ENCODE data around the gene IKBKE.
A peak's percentile ranks its signal among the peaks of the same experiment; 100 is the strongest.

IKBKE gene

DNA sequence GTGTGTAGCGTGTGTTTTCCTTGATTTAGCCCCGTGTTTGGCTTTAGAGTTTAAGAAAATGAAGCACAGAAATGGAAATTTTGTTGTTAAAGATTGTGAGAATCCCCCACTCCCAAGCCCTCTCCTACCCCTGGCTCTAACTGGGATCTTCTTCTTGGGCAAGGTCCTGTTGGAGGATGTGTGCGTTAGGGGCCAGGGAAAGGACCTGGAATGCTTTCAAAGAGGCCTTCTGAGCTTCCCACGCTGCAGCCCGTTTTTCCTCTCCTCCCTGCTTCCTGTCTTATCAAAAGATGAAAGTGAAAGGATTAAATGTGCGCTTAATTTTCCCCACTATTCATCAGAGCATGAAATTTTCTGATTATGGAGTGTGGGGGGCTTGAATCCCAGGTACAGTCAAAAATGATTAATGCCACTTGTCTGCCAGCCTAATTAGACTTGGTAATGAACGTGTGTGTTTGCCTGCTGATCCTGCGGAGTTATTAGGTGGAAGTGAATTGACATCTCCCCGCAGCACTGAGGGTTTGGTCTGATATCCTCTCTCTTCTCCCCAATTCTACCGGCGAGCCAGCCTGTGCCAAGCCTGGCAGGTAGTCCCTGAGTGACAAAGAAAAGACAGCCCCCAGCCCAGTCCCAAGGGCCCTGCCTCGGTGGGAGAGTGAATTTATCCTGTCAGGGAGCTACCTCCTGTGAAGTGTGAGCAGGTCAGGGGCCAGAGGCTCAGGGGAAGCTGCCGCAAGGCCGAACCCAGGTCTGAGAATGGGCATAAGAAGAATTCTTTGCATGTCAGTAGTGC, 42.0 kb downstream of the IKBKE start:
- DNase-seq (ENCODE audit: low spot score) = no peak

DNA sequence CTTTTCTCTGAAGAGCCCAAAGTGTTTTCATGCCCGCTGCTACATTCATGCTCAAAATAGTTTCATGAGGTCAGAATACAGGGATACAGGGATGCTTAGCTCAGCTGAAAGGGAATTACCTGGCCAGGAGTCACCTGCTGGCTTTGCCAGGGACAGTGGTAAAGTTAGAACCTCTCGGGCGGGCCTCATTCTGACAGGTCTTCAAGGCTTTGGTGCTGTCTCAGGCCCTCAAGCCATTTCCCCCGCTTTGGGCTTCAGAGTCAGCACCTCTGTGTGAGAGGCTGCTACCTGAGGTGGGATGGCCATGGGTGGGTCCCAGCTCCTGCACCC, 42.5 kb downstream of the IKBKE start:
- DNase-seq (ENCODE audit: low spot score) = no peak

DNA sequence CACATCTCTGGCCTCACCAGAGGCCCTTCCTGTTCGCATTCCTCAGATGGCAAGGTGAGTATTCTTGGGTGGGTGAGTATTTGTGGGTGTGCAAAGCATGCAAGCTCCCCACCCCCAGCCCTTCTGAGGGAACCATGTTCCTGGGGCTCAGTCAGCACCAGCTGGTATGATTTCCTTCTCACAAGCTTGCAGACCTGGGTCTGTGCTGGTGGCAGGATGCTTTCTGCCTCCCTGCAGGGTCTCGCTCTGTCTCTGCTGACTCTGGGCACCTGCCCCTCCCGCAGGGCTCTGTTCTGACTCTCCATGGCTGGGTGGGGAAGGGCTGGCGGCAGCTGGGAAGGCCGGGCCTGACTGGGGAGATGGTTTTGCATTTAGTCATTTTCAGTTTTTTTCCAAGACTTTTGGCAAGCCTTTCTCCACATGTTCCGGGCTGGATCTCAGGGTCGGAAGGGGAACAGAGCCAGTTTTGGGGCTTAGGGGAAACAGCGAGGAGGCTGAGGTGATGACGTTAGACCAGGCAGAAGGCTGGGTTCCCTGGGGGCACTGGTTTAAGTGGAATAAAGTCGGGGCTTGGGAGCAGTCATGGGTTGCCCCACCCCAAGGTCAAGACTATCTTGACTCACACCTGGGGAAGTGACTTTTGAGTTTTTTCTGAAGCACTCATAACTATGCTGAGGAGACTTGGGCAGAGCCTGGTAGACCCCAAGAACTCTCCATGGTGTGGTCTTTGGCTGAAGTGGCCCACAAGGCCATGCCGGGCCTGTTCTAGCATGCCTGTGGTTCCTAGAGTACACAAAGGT, 43.2 kb downstream of the IKBKE start:
- DNase-seq (ENCODE audit: low spot score) = peak; percentile 61

DNA sequence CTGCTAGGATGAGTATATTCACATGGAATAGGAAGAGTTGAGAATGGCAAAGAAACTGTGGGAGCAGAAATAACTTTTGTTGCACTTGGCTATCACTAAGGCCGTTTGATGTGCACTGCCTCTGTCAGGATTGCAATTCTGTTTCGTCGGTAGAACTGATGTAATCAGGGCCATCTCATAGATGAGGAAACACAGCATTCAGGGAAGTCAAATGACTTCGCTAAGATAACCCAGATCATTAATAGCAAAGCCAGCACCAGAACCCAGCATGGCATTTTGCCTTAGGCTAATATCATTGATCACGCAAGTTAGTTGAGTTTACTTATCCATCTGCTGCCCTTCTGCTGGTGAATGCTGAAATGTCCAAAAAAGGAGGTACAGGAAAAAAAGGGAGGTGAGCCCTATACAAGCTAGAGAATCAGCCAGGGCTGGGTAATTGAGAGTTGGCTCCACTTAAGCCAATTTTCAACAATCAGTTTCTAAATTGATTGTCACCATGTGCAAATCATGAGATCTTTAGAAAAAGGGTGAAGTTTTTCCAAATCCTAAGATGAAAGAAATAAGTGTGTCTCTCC, 44.6 kb downstream of the IKBKE start:
- DNase-seq (ENCODE audit: low spot score) = no peak

DNA sequence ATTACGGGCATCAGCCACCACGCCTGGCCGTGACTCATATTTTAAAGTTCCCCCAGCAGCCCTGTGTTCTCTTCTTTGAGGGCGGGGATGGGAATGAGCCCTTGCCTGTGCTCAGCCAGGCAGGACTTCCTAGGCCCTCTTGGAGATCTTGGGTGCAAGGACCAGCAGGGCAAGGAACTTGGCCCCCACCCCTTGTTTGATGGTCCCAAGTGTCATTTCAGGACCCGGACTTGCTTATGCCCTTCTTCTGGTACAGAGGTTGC, 46.4 kb downstream of the IKBKE start:
- DNase-seq (ENCODE audit: low spot score) = no peak

DNA sequence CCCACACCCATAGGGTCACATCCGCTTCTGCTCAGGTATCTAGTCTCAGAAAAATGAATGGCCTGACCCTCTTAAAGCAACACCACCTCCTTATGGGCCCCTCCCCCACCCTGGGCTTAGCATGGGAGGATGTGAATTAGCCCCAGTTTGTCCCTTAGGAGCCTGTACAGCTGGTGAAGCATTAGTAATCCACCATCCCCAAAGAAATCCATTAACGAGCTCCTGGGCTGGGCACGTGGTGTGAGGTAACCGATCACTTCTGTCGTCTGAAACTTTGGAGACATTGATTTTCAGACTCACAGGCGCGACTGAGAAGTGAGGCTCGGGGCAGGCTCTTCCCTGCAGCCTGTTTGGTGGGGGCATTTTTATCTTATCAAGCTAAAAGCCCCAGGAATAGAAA, 47.5 kb downstream of the IKBKE start:
- DNase-seq (ENCODE audit: low spot score) = no peak

DNA sequence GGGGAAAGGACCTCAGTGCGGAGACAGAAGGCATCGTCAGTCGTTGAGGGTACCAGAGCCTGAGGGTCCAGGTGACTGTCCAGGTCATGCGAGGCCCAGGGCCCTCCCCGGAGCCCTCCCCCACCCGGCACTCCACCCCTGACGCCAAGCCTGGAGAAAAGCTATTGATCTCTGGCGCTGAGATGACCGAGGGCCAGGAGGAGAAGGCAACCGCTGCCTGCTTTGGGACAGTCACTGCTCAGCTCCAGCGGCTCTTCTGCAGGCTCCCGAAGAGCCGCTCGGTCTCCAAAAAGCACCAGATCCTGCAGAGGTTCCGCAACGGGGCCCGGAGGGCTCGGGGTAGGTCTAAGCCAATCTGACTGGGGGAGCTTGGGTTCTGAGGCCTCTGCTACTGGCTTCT, 47.9 kb downstream of the IKBKE start:
- DNase-seq (ENCODE audit: low spot score) = no peak

DNA sequence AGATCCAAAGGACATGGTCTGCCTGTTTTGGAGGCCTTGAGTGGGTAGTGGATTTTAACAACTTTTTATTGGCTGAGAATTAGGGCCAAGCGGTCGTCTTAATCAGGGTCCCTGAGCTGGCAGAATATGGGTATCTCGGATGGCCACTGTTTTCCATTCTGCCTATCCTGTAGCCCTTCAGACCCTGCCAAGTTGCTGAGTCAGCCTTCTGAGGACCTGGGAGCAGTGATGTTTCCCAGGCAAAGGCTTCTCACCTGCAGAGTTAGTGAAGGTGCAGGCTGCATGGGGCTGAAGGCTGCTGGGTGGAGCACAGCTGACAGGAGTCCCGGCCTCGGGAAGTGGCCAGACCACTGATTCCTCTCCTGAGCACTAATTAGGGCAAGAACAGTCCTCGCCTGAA, 48.5 kb downstream of the IKBKE start:
- DNase-seq (ENCODE audit: low spot score) = no peak

DNA sequence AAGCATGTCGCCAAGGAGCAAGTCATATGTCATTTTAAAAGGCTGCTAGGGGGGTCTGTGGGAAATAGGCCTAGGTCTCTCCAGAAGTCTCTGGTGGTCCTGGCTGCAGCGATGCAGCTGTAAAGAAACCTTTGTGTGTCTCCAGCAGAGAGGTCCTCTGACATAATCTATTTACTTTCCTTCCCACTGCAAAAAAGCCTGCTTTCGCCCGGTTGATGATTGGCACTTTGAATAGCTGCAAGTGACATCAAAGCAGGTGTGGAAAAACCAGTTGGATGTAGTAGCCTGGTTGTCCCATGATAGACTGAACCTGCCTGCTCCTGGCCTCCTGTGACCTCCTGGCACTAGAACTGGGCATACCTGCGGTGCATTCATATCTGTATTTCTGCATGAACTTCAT, 50.9 kb downstream of the IKBKE start:
- DNase-seq (ENCODE audit: low spot score) = no peak

DNA sequence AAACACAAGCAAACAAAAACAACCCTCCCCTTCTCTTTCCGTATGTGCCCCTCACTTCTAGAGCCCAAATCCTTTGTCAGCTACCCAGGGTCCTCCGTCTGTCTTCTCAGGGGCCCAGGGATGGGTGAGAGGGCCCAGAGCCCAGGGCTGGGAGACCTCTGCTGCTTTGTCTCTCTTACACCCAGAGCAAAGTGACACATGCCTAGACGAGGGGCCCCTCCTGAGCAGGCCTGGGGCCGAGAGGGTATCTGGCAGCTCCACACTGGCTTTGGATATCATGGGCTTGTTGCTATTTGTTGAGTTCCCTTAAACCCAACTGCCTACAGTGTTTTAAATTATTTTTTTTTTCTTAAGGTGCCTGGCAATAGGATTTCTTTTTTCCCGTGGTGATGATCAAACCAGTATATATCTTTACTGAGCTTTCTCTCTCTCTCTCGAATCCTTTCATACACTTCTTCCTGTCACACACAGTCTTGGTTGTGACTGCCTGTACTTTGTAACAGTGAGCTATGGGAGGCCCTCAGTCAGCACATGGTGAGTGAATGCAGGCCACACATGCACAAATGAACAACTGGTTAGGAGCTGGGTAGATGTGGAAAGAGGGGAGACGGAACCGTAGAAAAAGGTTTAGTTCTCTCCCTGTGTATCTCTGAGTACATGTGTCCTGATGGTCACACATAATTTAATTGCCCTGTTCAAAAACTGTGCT, 51.6 kb downstream of the IKBKE start:
- no peak for DNase-seq (ENCODE audit: low spot score)

DNA sequence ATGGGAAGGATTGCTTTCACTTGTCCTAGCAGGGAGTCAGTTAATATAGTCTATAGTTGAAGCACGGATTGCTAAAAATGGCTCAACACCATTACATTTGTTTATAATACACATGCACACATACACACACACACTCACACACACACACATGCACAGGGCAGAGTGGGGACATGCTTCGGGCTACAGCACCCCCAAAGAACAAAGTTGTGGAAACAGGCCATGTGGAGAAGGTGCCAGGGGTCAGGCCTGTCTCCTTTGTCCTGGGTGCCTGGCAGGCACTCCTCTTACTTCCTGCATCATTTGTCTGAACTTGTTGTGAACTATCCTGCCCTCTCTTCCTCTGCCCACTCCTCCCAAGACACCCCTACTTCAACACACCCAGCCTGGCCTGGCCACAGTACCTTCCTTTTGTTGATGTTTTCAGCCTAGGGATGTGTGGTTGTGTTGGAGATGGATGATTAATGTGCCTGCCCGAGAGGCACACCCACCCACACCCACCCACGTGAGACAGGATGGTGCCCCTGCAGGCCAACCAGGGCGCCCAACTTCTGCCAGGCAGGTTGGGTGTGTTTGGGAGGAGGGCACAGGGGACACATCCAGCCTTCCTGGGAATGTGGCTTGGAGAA, 54.6 kb downstream of the IKBKE start:
- DNase-seq (ENCODE audit: low spot score) = no peak

DNA sequence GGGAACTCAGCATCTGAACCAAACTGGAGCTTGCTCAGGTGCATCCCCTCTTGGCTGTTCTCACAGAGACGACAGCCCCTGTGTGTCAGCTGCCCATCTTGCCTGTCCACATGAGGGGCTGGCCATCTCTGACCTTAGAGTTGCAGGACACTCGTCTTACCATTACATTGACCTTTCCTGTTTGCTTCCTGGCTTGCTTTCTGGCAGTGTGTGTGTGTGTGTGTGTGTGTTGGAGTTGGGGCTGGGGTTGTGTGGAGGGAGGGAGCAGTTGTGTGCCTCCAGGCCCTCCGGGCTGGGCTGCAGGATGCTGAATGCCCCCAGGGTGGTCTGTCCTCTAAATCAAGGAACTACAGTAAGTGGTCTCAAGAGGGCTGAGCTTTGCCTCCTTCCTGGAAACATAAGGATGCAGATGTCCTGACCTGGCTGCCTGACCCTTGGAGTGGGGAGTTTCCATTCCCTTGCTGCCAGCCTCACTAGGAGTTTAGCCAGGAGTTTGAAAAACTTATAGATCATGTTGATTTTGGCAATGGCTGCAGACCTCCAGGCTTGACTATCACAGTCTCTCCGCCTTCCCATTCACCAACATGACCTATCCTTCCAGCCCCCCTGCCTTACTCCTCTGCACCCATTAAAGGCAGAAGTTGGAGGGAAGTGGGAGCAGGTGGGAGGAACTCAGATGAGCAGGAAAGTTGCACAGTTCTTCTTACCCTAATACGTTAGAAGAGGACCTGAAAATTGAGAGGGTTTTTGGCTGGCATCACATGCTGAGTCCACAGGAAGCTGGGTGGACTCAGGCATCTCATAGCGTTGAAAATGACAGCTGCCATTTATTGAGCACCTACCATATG, 56.0 kb downstream of the IKBKE start:
- DNase-seq (ENCODE audit: low spot score) = no peak

DNA sequence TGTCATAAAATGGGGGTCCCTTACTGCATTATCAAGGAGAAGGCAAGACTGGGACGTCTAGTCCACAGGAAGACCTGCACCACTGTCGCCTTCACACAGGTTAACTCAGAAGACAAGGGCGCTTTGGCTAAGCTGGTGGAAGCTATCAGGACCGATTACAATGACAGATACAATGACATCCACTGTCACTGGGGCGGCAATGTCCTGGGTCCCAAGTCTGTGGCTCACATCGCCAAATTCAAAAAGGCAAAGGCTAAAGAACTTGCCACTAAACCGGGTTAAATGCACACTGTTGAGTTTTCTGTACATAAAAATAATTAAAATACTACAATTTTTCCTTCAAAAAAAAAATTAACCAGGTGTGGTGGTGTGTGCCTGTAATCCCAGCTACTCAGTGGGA, 59.1 kb downstream of the IKBKE start:
- no peak for DNase-seq (ENCODE audit: low spot score)

DNA sequence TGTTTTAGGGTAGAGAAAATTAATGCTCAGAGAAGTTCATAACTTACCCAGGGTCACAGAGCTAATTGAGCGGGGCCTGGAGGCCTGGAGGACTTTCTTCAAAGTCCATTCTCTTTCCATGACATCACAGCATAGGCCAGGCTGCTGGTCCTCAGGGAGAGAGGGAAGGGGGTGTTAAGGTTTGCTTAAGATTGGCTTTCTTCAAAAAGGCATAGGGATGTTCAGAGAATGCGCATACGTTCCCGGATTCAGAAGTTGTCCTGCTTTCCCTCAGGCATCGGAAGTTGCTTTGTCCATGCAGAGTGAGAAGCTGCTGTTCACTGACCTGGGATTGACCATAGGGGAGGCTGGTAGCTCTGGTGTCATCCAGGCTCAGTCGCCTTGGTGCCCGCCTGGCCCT, 62.1 kb downstream of the IKBKE start:
- no peak for DNase-seq (ENCODE audit: low spot score)

DNA sequence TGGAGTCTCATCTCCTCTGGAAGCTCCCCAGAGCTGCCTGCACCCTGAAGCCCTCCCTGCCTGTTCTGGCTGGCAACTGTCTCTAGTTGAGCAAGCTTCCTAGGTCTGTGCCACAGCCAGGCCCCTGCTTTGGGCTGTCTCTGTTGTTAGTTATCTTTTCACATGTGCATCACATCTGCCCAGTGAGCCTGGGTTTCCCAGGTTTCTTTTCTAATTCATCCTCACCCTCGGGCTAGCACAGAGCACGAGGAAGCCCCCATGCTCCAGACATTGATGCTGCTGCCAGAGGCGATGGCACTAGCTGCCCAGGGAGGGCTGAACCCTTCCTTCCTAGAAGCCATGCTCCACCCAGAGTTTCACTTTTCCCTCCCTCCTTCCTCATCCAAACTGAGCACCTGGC, 64.3 kb downstream of the IKBKE start:
- no peak for DNase-seq (ENCODE audit: low spot score)

DNA sequence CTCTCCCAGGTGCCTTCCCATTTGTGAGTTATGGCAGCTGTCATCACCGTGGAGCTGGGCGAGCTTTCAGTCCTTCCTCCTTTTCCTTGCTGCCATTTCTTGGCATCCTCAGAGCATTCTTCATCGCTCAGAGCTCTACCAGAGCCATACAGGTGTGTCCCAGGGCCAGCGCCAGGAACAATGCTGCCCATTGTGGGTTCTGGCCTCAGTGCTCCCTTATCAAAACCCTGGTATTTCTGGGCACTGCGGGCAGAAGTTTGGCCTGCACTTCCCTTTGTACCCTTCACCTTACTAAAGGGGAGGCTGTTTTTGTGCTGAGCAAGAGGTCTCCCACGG, 65.5 kb downstream of the IKBKE start:
- no peak for DNase-seq (ENCODE audit: low spot score)

DNA sequence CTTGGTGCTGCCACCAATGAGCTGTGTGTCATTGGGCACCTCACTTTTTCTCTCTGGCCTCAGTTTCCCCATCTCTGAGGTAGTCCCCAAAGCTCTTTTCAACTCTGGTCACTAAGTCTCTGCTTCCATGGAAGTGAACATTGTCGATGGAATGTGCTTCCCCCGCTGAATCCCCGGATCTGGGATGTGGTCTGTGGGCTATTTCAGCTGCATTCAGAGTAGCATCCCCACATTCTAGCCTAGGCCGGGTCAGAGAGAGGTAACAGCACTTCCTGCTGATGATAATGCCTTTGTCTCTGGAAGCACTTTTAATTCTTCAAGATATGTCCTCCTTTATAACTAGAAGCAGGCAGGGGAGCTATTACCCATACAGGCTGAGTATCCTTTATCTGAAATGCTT, 66.9 kb downstream of the IKBKE start:
- DNase-seq (ENCODE audit: low spot score) = no peak

DNA sequence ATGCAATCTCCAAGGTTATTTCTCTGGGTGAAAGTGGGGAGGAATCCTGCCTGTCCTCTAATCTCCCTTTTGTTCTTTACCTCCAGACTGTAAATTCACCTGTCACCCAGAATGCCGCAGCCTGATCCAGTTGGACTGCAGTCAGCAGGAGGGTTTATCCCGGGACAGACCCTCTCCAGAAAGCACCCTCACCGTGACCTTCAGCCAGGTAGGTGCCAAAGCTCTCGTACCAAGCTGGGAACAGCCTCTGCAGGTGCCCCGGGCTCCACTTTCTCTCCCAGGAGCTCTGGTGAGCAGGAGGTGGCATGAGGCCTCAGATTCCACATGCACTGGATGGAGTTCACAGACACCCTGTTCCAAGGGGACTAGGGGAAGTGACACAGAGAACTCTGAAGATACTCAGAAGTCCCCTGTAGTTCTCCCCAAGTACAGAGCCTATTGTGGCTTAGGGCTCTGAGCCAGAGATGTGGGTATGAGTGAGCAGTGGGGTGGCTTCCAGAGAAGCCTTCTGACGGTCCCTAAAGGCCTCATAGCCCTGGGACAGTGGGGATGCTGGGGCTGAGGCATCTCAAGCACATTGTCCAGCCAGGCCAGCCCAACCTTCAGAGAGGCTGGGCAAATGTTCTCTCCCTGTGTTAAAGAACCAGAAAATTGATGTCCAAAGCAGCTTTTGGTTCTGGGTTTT, 68.0 kb downstream of the IKBKE start:
- no peak for DNase-seq (ENCODE audit: low spot score)

DNA sequence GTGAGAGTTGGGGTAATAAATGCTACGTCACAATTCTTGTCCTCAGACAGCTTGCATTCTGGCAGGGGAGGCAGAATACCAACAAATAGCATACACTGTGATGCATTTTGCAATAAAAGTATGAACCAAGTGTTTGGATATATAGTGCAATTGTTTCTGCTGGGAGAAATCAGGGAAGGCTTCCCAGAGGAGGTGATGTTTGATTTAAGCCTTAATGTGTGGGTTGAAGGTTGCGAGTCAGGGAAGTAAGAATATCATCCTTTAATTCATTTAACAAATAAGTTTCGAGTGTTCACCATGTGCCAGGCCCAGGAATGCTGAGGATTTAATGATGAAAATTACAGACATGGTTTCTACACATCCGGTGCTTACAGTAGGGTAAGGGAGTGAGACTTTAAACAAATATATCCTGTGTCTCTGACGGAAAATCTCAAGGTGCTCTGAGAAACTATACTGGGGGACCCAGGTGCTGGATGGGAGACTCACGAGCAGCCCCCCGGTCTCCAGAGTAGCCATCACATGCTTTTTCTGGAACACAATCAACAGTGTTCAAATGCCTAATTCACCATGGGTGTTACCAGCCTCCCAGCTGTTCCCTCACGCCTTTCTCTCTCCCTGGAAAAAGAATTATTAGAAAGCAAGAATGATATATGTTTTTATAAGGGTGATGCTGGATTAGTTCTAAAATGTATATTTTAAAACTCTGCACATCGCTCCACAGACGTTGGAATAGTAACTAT, 68.8 kb downstream of the IKBKE start:
- DNase-seq (ENCODE audit: low spot score) = no peak

DNA sequence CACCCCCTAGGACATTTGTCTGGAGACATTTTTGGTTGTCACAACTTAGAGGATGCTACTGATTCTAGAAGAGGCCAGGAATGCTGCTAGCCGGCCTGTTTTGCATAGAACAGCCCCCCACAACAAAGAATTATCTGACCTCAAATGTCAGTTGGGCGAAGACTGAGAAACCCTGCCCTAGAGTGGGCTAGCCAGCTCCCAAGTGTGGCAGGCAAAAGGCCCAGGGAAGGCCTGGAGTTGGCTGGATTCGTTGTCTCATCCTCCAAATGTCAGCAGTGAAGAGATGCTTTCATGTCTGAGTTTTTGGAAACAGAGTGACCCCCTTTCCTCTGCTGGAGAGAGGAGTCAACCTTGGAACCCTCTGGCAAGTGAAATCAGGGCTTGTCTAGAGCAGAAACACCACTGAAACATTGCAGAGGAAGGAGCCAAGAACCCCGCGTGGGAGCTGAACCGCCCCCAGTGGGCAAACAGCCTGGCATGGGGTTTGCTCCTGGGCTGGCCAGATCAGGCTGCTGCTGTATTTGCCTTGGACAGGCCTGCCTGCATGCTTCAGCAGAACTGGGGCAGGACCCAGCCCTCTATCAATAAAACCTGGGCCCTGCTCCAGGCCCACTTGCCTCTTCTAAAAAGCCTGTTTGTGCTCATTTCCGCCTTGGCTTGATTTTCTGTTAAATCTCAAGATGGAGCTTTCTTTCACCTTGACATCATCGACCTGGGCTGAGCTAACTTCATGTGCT, 69.9 kb downstream of the IKBKE start:
- no peak for DNase-seq (ENCODE audit: low spot score)

All from LoVo (cell line).